Body of pancreas (tissue), 4 donors: ENCODE measurements around the gene PFDN1.

Experiments used
- POLR2A ChIP-seq, 3 donors: fragments of 450-650 bp; IDR thresholded peaks; one replicate each; pipeline ENCODE4 v1.6.1; 2016; ENCODE audit warnings: antibody characterized with exemption in 3 of 3, mild to moderate bottlenecking in 2 of 3
- TF ChIP-seq, protein P1 (sequence below), 7 experiments: fragments of 450-650 bp in 4 of 7; fragments of 200-600 bp in 3 of 7; sonication (generic) in 3 of 7; IDR thresholded peaks; one replicate each; pipeline ENCODE4 v1.5.1; 2016 to 2019; ENCODE audit warnings: antibody characterized with exemption in 7 of 7

GRCh38 chr5:140344683-140345423, 42.0 kb upstream of the PFDN1 start:
- no peak for TF ChIP-seq POLR2A (IDR thresholded peaks at IDR 0.05)
- TF ChIP-seq, protein P1, sequence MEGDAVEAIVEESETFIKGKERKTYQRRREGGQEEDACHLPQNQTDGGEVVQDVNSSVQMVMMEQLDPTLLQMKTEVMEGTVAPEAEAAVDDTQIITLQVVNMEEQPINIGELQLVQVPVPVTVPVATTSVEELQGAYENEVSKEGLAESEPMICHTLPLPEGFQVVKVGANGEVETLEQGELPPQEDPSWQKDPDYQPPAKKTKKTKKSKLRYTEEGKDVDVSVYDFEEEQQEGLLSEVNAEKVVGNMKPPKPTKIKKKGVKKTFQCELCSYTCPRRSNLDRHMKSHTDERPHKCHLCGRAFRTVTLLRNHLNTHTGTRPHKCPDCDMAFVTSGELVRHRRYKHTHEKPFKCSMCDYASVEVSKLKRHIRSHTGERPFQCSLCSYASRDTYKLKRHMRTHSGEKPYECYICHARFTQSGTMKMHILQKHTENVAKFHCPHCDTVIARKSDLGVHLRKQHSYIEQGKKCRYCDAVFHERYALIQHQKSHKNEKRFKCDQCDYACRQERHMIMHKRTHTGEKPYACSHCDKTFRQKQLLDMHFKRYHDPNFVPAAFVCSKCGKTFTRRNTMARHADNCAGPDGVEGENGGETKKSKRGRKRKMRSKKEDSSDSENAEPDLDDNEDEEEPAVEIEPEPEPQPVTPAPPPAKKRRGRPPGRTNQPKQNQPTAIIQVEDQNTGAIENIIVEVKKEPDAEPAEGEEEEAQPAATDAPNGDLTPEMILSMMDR (IDR thresholded peaks at IDR 0.05), result no peak
